IMR-90 (cell line): ENCODE data around the gene CCN5. TPM values are rescaled to one million over a fixed set of nuclear protein-coding genes. Genes with fewer than 3 reads are reported as not detected.

Experiments
- ATAC-seq: fragments of 200-7000 bp; cut with Tn5 transposase; 2 replicates; pipeline ENCODE4 v1.9.1; 2020; ENCODE audit warnings: low read depth, mild to moderate bottlenecking, moderate library complexity
- BruUV-seq: library from RNA; stranded (reverse); fragments of 400-500 nt; replicated peaks from 2 replicates; lab custom pipeline; 2021; lab: Mats Ljungman, UMichigan
- CTCF ChIA-PET: fragments of 300-600 bp; formaldehyde crosslinking; extraction: SDS; loops from one replicate; lab custom pipeline; 2021; ENCODE audit warnings: antibody characterized with exemption; lab: Yijun Ruan, JAX
- POLR2A ChIA-PET: fragments of 300-600 bp; sonication (Branson Sonifier 250); formaldehyde crosslinking; loops from one replicate; lab custom pipeline; 2022; ENCODE audit warnings: antibody characterized with exemption; ENCODE audit not compliant: unreplicated experiment; lab: Charles Lee
- DNase-seq: peaks from one replicate; pipeline ENCODE4 v3.0.0; 2013
- H2AFZ ChIP-seq: replicated peaks from 2 replicates; pipeline ENCODE3; 2013; ENCODE audit warnings: low read length, mild to moderate bottlenecking; ENCODE audit not compliant: poor library complexity
- H2AK5ac ChIP-seq: 2 replicates; pipeline ENCODE4 v1.6.1; 2013; ENCODE audit warnings: low read depth, low read length, inconsistent platforms
- H2AK9ac ChIP-seq: replicated peaks from 2 replicates; pipeline ENCODE3; 2013; ENCODE audit warnings: mild to moderate bottlenecking, low read depth, low read length, moderate library complexity; ENCODE audit not compliant: poor library complexity
- H2BK120ac ChIP-seq: 2 replicates; pipeline ENCODE4 v1.6.1; 2013; ENCODE audit warnings: low read depth, low read length, inconsistent platforms
- H2BK15ac ChIP-seq: 3 replicates; pipeline ENCODE4 v1.6.1; 2013; ENCODE audit warnings: low read depth, low read length, inconsistent platforms
- H2BK20ac ChIP-seq: 2 replicates; pipeline ENCODE4 v1.6.1; 2013; ENCODE audit warnings: low read depth, mild to moderate bottlenecking, inconsistent platforms, low read length, moderate library complexity
- H2BK5ac ChIP-seq: 2 replicates; pipeline ENCODE4 v1.6.1; 2013; ENCODE audit warnings: mild to moderate bottlenecking, low read depth, low read length, inconsistent platforms; ENCODE audit not compliant: poor library complexity, severe bottlenecking
- H3K14ac ChIP-seq: replicated peaks from 2 replicates; pipeline ENCODE4 v1.6.1; 2013; ENCODE audit warnings: low read depth, low read length, inconsistent platforms
- H3K18ac ChIP-seq: 2 replicates; pipeline ENCODE4 v1.6.1; 2013; ENCODE audit warnings: low read depth, low read length, control low read depth
- H3K23ac ChIP-seq: 2 replicates; pipeline ENCODE4 v1.6.1; 2013; ENCODE audit warnings: low read depth, low read length, inconsistent platforms
- H3K27ac ChIP-seq: 2 replicates; pipeline ENCODE4 v1.5.1; 2013; ENCODE audit warnings: mild to moderate bottlenecking, control low read depth, low read length; ENCODE audit not compliant: insufficient read depth
- H3K27me3 ChIP-seq: 2 replicates; pipeline ENCODE4 v1.6.1; 2013; ENCODE audit warnings: low read length; ENCODE audit not compliant: control insufficient read depth, insufficient read depth
- H3K36me3 ChIP-seq: 2 replicates; pipeline ENCODE4 v1.6.1; 2013; ENCODE audit warnings: low read length, mixed read lengths; ENCODE audit not compliant: control insufficient read depth, insufficient read depth
- H3K4ac ChIP-seq: 2 replicates; pipeline ENCODE4 v1.6.1; 2013; ENCODE audit warnings: low read depth, low read length, inconsistent platforms
- H3K4me1 ChIP-seq: 2 replicates; pipeline ENCODE4 v1.6.1; 2013; ENCODE audit warnings: low read length, mixed read lengths; ENCODE audit not compliant: control insufficient read depth, insufficient read depth
- H3K4me2 ChIP-seq: 2 replicates; pipeline ENCODE4 v1.6.1; 2013; ENCODE audit warnings: low read depth, mild to moderate bottlenecking, control low read depth, low read length, moderate library complexity
- H3K4me3 ChIP-seq: 2 replicates; pipeline ENCODE4 v1.5.1; 2013; ENCODE audit warnings: low read depth, mild to moderate bottlenecking, control low read depth, low read length, moderate library complexity; ENCODE audit not compliant: insufficient read depth
- H3K56ac ChIP-seq: 2 replicates; pipeline ENCODE4 v1.6.1; 2013; ENCODE audit warnings: low read length, inconsistent platforms; ENCODE audit not compliant: insufficient read depth; ENCODE audit errors: extremely low read depth
- H3K79me1 ChIP-seq, 2 experiments: 2 replicates each; pipeline ENCODE4 v1.6.1; 2013; ENCODE audit warnings: low read length in 2 of 2, inconsistent platforms in 1 of 2, low read depth in 1 of 2
- H3K9ac ChIP-seq: 2 replicates; pipeline ENCODE4 v1.6.1; 2013; ENCODE audit warnings: low read depth, low read length, control low read depth
- H3K9me1 ChIP-seq: 2 replicates; pipeline ENCODE4 v1.6.1; 2013; ENCODE audit warnings: low read length, inconsistent platforms; ENCODE audit not compliant: insufficient read depth
- H3K9me3 ChIP-seq: 2 replicates; pipeline ENCODE4 v1.6.1; 2013; ENCODE audit warnings: low read length; ENCODE audit not compliant: control insufficient read depth, insufficient read depth
- H4K20me1 ChIP-seq: 2 replicates; pipeline ENCODE4 v1.6.1; 2013; ENCODE audit warnings: low read length, inconsistent platforms; ENCODE audit not compliant: insufficient read depth
- H4K5ac ChIP-seq: 2 replicates; pipeline ENCODE4 v1.6.1; 2013; ENCODE audit warnings: mild to moderate bottlenecking, low read depth, low read length, control low read depth
- H4K8ac ChIP-seq, 2 experiments: 2 replicates each; pipeline ENCODE4 v1.6.1; 2013; ENCODE audit warnings: low read depth in 2 of 2, low read length in 2 of 2, control low read depth in 1 of 2, inconsistent platforms in 1 of 2
- H4K91ac ChIP-seq: 2 replicates; pipeline ENCODE4 v1.6.1; 2013; ENCODE audit warnings: low read depth, low read length, inconsistent platforms; ENCODE audit not compliant: insufficient read depth
- CHD1 ChIP-seq: IDR thresholded peaks from 2 replicates; pipeline ENCODE4 v1.6.1; 2012; ENCODE audit warnings: low read depth, low read length, improper control_type of control experiment
- FOS ChIP-seq: fragments of 150-350 bp; IDR thresholded peaks from 2 replicates; pipeline ENCODE4 v1.6.1; 2016; ENCODE audit warnings: low read depth, low read length
- MAZ ChIP-seq: IDR thresholded peaks from 2 replicates; pipeline ENCODE4 v1.6.1; 2012; ENCODE audit warnings: low read depth, mild to moderate bottlenecking, low read length, improper control_type of control experiment, moderate library complexity, borderline replicate concordance
- MXI1 ChIP-seq: IDR thresholded peaks from 2 replicates; pipeline ENCODE4 v1.6.1; 2012; ENCODE audit warnings: low read depth, mild to moderate bottlenecking, low read length, moderate library complexity, borderline replicate concordance
- USF2 ChIP-seq: fragments of 150-350 bp; IDR thresholded peaks from 2 replicates; pipeline ENCODE4 v1.6.1; 2017; ENCODE audit warnings: mild to moderate bottlenecking, antibody characterized with exemption, low read length, low read depth
- WGBS, 2 experiments: methylation state at CpG; one replicate each; pipeline versions ENCODE4 v1.1.5 to v1.1.7; 2013; ENCODE audit warnings: missing lambda C conversion rate in 2 of 2; ENCODE audit not compliant: insufficient read length in 1 of 2; ENCODE audit errors: extremely low coverage in 2 of 2; 5-methylcytosine and 5-hydroxymethylcytosine counted together
- dilution Hi-C: fragments of 300-500 bp; cut with HindIII; formaldehyde crosslinking; loops from one replicate; pipeline ENCODE4 v1.14.3; 2018; ENCODE audit warnings: low sequenced_read_pairs; ENCODE audit not compliant: unreplicated experiment
- in situ Hi-C: fragments of 300-500 bp; cut with MboI; formaldehyde crosslinking; loops from 3 replicates; pipeline ENCODE4 v1.14.3; 2019; ENCODE audit warnings: low sequenced_read_pairs, inconsistent platforms, mixed read lengths
- intact Hi-C: fragments of 100-400 bp; cut with micrococcal nuclease; formaldehyde crosslinking; loops from 2 replicates; pipeline ENCODE4 v1.10.0; 2022
- polyA plus RNA-seq, 3 experiments: library from polyadenylated mRNA; depleted of rRNA; stranded (reverse); fragments of >200 nt; gene quantifications; 2 replicates each; pipeline ENCODE4 v1.2.3, GENCODE V29; 2012; ENCODE audit warnings: low replicate concordance in 1 of 3
- total RNA-seq: library from RNA; depleted of rRNA; stranded (reverse); fragments of >200 nt; gene quantifications from 2 replicates; pipeline ENCODE4 v1.2.3, GENCODE V29; 2012

Gene CCN5
- total and polyA plus RNA-seq, 2 of the 4 experiments (the other 2 are of a cell fraction) = not detected

DNA sequence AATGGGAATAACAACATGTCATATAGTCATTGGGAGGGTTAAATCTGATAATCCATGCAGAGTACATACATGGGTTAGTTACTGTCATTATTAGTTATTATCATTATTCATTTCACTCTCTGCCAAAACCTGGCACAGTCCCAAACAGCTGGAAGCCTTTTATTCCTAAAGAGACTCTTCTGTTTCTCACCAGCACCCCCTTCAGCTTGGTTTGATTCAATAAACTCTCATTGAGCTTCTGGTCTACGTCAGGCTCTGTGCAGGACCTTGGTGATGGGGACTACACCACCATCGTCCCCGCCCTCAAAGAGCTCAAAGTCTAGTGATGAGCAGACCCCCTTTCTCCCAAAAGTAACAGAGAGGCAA is 32.8 kb downstream of the CCN5 start:
- Histone ChIP-seq H3K9me3 (no peaks in the 10 kb centered on the region), H2BK120ac (no peak overlapping the region), H2BK20ac (no peak overlapping the region), H3K56ac (no peak overlapping the region), H2AK5ac (no peak overlapping the region), H4K20me1 (no peaks in the 10 kb centered on the region; the same call in 1 of the 2 replicates), H3K36me3 (no peaks in the 10 kb centered on the region), H3K79me1 (no peaks in the 10 kb centered on the region), H3K9ac (no peak overlapping the region), H3K4me1 (peaks cover 1% of the 10 kb centered on the region; the same call in 1 of the 2 replicates), H4K8ac (no peak overlapping the region), H3K27me3 (peaks cover 80% of the 10 kb centered on the region), H4K5ac (no peak overlapping the region), H3K27ac (no peak overlapping the region), H3K9me1 (no peaks in the 10 kb centered on the region), H2AK9ac (no peak overlapping the region), H3K4me2 (no peak overlapping the region), H4K91ac (no peak overlapping the region), H3K4me3 (no peak overlapping the region), H3K23ac (no peak overlapping the region), H3K4ac (no peak overlapping the region), H2AFZ (no peak overlapping the region), H3K18ac (no peak overlapping the region), H3K14ac (no peak overlapping the region), H2BK15ac (no peak overlapping the region), H2BK5ac (no peak overlapping the region)
- TF ChIP-seq MXI1 (no peak), FOS (no peak), CHD1 (no peak), MAZ (no peak), USF2 (no peak)
- WGBS, 2 experiments = no CpG with 5 or more reads among the region's 3 CpGs
- ChIA-PET CTCF (interaction anchor here (0.7 to 1.1 kb wide), 3 partner anchors 32 to 126 kb away, joined by 3 to 4 read pairs (median 4); no protein-coding TSS in a partner anchor), POLR2A (no interaction called here)
- BruUV-seq = no TSS peak
- DNase-seq = no peak
- intact Hi-C loops = loop anchor here (5.0 kb wide), 2 partner anchors 349 to 544 kb away; no protein-coding TSS in a partner anchor
- dilution Hi-C loops = no loop called here
- ATAC-seq = no peak
- in situ Hi-C loops = no loop called here
